ENCODE data around the gene FBLN1.

GRCh38 chr22:45590262-45590661 is 87.6 kb downstream of the FBLN1 start:
- TF ChIP-seq, protein P1, sequence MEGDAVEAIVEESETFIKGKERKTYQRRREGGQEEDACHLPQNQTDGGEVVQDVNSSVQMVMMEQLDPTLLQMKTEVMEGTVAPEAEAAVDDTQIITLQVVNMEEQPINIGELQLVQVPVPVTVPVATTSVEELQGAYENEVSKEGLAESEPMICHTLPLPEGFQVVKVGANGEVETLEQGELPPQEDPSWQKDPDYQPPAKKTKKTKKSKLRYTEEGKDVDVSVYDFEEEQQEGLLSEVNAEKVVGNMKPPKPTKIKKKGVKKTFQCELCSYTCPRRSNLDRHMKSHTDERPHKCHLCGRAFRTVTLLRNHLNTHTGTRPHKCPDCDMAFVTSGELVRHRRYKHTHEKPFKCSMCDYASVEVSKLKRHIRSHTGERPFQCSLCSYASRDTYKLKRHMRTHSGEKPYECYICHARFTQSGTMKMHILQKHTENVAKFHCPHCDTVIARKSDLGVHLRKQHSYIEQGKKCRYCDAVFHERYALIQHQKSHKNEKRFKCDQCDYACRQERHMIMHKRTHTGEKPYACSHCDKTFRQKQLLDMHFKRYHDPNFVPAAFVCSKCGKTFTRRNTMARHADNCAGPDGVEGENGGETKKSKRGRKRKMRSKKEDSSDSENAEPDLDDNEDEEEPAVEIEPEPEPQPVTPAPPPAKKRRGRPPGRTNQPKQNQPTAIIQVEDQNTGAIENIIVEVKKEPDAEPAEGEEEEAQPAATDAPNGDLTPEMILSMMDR (IDR thresholded peaks at IDR 0.05) = no peak
- no peak for TF ChIP-seq ZFX (IDR thresholded peaks at IDR 0.05; ENCODE audit: borderline replicate concordance)
